Measurements from ENCODE around the gene COL10A1. TPM values are rescaled to one million over a fixed set of nuclear protein-coding genes. Genes with fewer than 3 reads are reported as not detected.

Gene COL10A1
- total RNA-seq, 1 experiment from 2014 or later = not detected

- no peak overlapping the region for H3K4me3 ChIP-seq (ENCODE audit: low read depth, low read length, poor library complexity, severe bottlenecking)
- no peak for DNase-seq (ENCODE audit: low spot score)
- TF ChIP-seq EZH2 (IDR thresholded peaks at IDR 0.05; ENCODE audit: borderline replicate concordance, low read depth, low read length, poor library complexity, severe bottlenecking) = no peak
- no peaks in the 10 kb centered on the region for H3K27me3 ChIP-seq (replicated peaks; ENCODE audit: insufficient read depth, low read depth, low read length, poor library complexity)
- no peaks in the 10 kb centered on the region for H3K4me1 ChIP-seq (ENCODE audit: insufficient read depth, low read length, poor library complexity, severe bottlenecking)
- ChIA-PET POLR2A (ENCODE audit: low non-redundant PET) (no interaction called here), CTCF (no interaction called here)
- no peaks in the 10 kb centered on the region for H3K36me3 ChIP-seq (ENCODE audit: insufficient read depth, low read length, poor library complexity, severe bottlenecking)
- H3K9me3 ChIP-seq (ENCODE audit: low read depth, low read length, poor library complexity, severe bottlenecking) = no peaks in the 10 kb centered on the region
- H3K27ac ChIP-seq (ENCODE audit: low read depth, low read length, poor library complexity, severe bottlenecking) = no peak overlapping the region
- no TSS peak for BruUV-seq (replicated peaks)
- intact Hi-C loops (cut with micrococcal nuclease; ENCODE audit: unreplicated experiment) = no loop called here
Observed at GRCh38 chr6:116133453-116133852, 7.5 kb upstream of the COL10A1 start.

- CTCF ChIA-PET = no interaction called here
- intact Hi-C loops (cut with micrococcal nuclease; ENCODE audit: unreplicated experiment) = no loop called here
Observed at GRCh38 chr6:116127771-116128493, 2.0 kb upstream of the COL10A1 start.

GRCh38 chr6:116120430-116120829 lies 5.5 kb downstream of the COL10A1 start:
- CTCF ChIA-PET = no interaction called here
- POLR2A ChIA-PET (ENCODE audit: low non-redundant PET) = no interaction called here
- no peaks in the 10 kb centered on the region for H3K27me3 ChIP-seq (replicated peaks; ENCODE audit: insufficient read depth, low read depth, low read length, poor library complexity)
- H3K4me1 ChIP-seq (ENCODE audit: insufficient read depth, low read length, poor library complexity, severe bottlenecking) = no peaks in the 10 kb centered on the region
- BruUV-seq (replicated peaks) = no TSS peak
- H3K36me3 ChIP-seq (ENCODE audit: insufficient read depth, low read length, poor library complexity, severe bottlenecking) = no peaks in the 10 kb centered on the region
- no peak overlapping the region for H3K27ac ChIP-seq (ENCODE audit: low read depth, low read length, poor library complexity, severe bottlenecking)
- intact Hi-C loops (cut with micrococcal nuclease; ENCODE audit: unreplicated experiment) = no loop called here
- no peak overlapping the region for H3K4me3 ChIP-seq (ENCODE audit: low read depth, low read length, poor library complexity, severe bottlenecking)
- TF ChIP-seq CTCF (conservative IDR thresholded peaks at IDR 0.05; ENCODE audit: low read depth, low read length) (no peak), EZH2 (IDR thresholded peaks at IDR 0.05; ENCODE audit: borderline replicate concordance, low read depth, low read length, poor library complexity, severe bottlenecking) (no peak)
- H3K9me3 ChIP-seq (ENCODE audit: low read depth, low read length, poor library complexity, severe bottlenecking) = no peaks in the 10 kb centered on the region
- no peak for DNase-seq (ENCODE audit: low spot score)

More at GRCh38 chr6:116127771-116128493, 2.0 kb upstream of the COL10A1 start:
- H3K27ac ChIP-seq (ENCODE audit: low read depth, low read length, poor library complexity, severe bottlenecking) = no peak overlapping the region
- H3K27me3 ChIP-seq (replicated peaks; ENCODE audit: insufficient read depth, low read depth, low read length, poor library complexity) = no peaks in the 10 kb centered on the region
- DNase-seq (ENCODE audit: low spot score) = no peak
- H3K9me3 ChIP-seq (ENCODE audit: low read depth, low read length, poor library complexity, severe bottlenecking) = no peaks in the 10 kb centered on the region
- BruUV-seq (replicated peaks) = no TSS peak
- no peak for TF ChIP-seq CTCF (conservative IDR thresholded peaks at IDR 0.05; ENCODE audit: low read depth, low read length)
- TF ChIP-seq EZH2 (IDR thresholded peaks at IDR 0.05; ENCODE audit: borderline replicate concordance, low read depth, low read length, poor library complexity, severe bottlenecking) = no peak
- no peak overlapping the region for H3K4me3 ChIP-seq (ENCODE audit: low read depth, low read length, poor library complexity, severe bottlenecking)
- H3K4me1 ChIP-seq (ENCODE audit: insufficient read depth, low read length, poor library complexity, severe bottlenecking) = no peaks in the 10 kb centered on the region
- H3K36me3 ChIP-seq (ENCODE audit: insufficient read depth, low read length, poor library complexity, severe bottlenecking) = no peaks in the 10 kb centered on the region
- POLR2A ChIA-PET (ENCODE audit: low non-redundant PET) = no interaction called here

- intact Hi-C loops (cut with micrococcal nuclease; ENCODE audit: unreplicated experiment) = loop anchor here (10.0 kb wide), 1 partner anchor 726 kb away; no protein-coding TSS in a partner anchor
- H3K27ac ChIP-seq (ENCODE audit: low read depth, low read length, poor library complexity, severe bottlenecking) = no peak overlapping the region
- H3K4me1 ChIP-seq (ENCODE audit: insufficient read depth, low read length, poor library complexity, severe bottlenecking) = no peaks in the 10 kb centered on the region
- H3K36me3 ChIP-seq (ENCODE audit: insufficient read depth, low read length, poor library complexity, severe bottlenecking) = no peaks in the 10 kb centered on the region
- BruUV-seq (replicated peaks) = no TSS peak
- no peaks in the 10 kb centered on the region for H3K27me3 ChIP-seq (replicated peaks; ENCODE audit: insufficient read depth, low read depth, low read length, poor library complexity)
- no peak for DNase-seq (ENCODE audit: low spot score)
- H3K9me3 ChIP-seq (ENCODE audit: low read depth, low read length, poor library complexity, severe bottlenecking) = no peaks in the 10 kb centered on the region
- TF ChIP-seq EZH2 (IDR thresholded peaks at IDR 0.05; ENCODE audit: borderline replicate concordance, low read depth, low read length, poor library complexity, severe bottlenecking) = no peak
- no peak for TF ChIP-seq CTCF (conservative IDR thresholded peaks at IDR 0.05; ENCODE audit: low read depth, low read length)
- ChIA-PET POLR2A (ENCODE audit: low non-redundant PET) (no interaction called here), CTCF (no interaction called here)
- no peak overlapping the region for H3K4me3 ChIP-seq (ENCODE audit: low read depth, low read length, poor library complexity, severe bottlenecking)
Observed at GRCh38 chr6:116118608-116119007, 7.3 kb downstream of the COL10A1 start.

Data from A673 (cell line).